GM12878 (cell line): ENCODE measurements around the gene ZNF469.

Experiments used
- BHLHE40 ChIP-seq, 2 experiments: fragments of 450-650 bp in 1 of 2; IDR thresholded peaks; 2 replicates each; pipeline ENCODE4 v1.6.1; 2011 to 2017; ENCODE audit warnings: low read depth in 2 of 2, borderline replicate concordance in 1 of 2, improper control_type of control experiment in 1 of 2, low read length in 1 of 2, mild to moderate bottlenecking in 1 of 2
- BMI1 ChIP-seq: fragments of 450-650 bp; IDR thresholded peaks from 2 replicates; pipeline ENCODE4 v1.6.1; 2016; ENCODE audit warnings: mild to moderate bottlenecking, moderate library complexity, borderline replicate concordance
- CBFB ChIP-seq: IDR thresholded peaks from 2 replicates; pipeline ENCODE4 v1.6.1; 2016; ENCODE audit warnings: antibody characterized with exemption, low read depth
- CEBPB ChIP-seq, 2 experiments: fragments of 150-350 bp in 1 of 2; IDR thresholded peaks; 2 replicates each; pipeline ENCODE4 v1.6.1; 2012 to 2014; ENCODE audit warnings: low read depth in 2 of 2, low read length in 2 of 2, borderline replicate concordance in 1 of 2, inconsistent platforms in 1 of 2
- CHD4 ChIP-seq: fragments of 200-600 bp; sonication (generic); IDR thresholded peaks from 2 replicates; pipeline ENCODE4 v1.6.1; 2016; ENCODE audit warnings: mild to moderate bottlenecking
- CTCF ChIP-seq, 3 experiments: IDR thresholded peaks in 2 of 3; conservative IDR thresholded peaks in 1 of 3; 2 replicates each; pipeline ENCODE4 v1.5.1; 2011; ENCODE audit warnings: low read depth in 3 of 3, low read length in 3 of 3, mild to moderate bottlenecking in 3 of 3, control low read depth in 2 of 3, moderate library complexity in 2 of 3, inconsistent platforms in 1 of 3, mixed read lengths in 1 of 3; ENCODE audit not compliant: control insufficient read depth in 2 of 3, insufficient read depth in 1 of 3; ENCODE audit errors: extremely low read depth in 1 of 3
- EGR1 ChIP-seq, 2 experiments: IDR thresholded peaks; 1 replicate in 1 of 2; 2 replicates in 1 of 2; pipeline ENCODE4 v1.6.1; 2011 to 2012; ENCODE audit warnings: low read depth in 2 of 2, low read length in 2 of 2, borderline replicate concordance in 1 of 2, mild to moderate bottlenecking in 1 of 2, moderate library complexity in 1 of 2
- NR2C1 ChIP-seq: fragments of 450-650 bp; IDR thresholded peaks from 2 replicates; pipeline ENCODE4 v1.6.1; 2017; ENCODE audit warnings: antibody characterized with exemption, mild to moderate bottlenecking, moderate library complexity
- RAD21 ChIP-seq: IDR thresholded peaks from 2 replicates; pipeline ENCODE4 v1.6.1; 2011; ENCODE audit warnings: mild to moderate bottlenecking, low read depth, low read length, moderate library complexity; ENCODE audit not compliant: insufficient read depth
- RFX5 ChIP-seq: IDR thresholded peaks from 2 replicates; pipeline ENCODE4 v1.6.1; 2011; ENCODE audit warnings: low read depth, low read length, improper control_type of control experiment
- SIN3A ChIP-seq: IDR thresholded peaks from 2 replicates; pipeline ENCODE4 v1.6.1; 2012; ENCODE audit warnings: low read depth, low read length, improper control_type of control experiment
- TF ChIP-seq, protein P1 (sequence below): IDR thresholded peaks from 2 replicates; pipeline ENCODE4 v1.6.1; 2011; ENCODE audit warnings: mild to moderate bottlenecking, low read depth, low read length, moderate library complexity; ENCODE audit not compliant: insufficient replicate concordance

DNA sequence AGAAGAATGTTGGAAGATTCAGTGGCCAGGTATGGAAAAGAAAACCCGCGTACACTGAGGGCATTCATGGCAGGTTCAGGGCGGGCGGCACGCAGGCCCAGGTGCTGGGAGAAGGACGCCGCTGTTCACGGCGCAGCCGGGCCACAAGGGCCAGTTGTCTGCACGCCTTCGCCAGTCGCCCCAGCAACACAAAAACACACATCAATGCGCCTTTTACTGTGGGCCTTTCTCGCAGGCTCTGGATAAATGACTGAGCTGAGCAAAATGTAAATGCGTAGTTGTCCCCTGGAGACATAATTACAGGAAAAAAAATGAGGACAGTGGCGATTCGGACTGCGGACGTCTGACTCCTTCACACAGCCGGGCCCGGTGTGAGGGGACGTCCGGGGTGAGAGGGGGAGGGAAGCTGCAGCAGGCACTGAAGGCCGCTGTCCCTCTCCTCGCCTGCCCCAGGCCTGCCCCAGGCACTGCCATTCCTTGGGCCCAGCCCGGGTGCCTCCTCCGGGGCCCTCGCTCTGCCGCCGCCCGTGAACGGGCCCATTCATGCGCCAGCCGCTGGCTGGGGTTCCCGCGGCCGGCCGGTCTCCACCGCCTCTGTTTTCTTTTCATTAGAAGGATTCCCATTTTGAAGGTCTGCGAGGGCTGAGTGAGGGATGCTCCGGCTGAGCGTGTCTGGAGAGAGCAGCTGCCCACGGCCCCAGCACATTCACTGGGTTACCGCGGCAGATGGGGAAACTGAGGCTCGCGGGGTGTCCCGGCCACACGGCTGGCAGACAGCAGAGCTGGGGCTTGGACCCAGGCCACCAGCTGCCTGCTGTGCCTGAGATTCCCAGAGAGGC, 6.5 kb upstream of the ZNF469 start:
- TF ChIP-seq, protein P1, sequence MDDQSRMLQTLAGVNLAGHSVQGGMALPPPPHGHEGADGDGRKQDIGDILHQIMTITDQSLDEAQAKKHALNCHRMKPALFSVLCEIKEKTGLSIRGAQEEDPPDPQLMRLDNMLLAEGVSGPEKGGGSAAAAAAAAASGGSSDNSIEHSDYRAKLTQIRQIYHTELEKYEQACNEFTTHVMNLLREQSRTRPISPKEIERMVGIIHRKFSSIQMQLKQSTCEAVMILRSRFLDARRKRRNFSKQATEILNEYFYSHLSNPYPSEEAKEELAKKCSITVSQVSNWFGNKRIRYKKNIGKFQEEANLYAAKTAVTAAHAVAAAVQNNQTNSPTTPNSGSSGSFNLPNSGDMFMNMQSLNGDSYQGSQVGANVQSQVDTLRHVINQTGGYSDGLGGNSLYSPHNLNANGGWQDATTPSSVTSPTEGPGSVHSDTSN = no peak
- TF ChIP-seq CBFB = no peak
- TF ChIP-seq EGR1 (IDR thresholded peaks at IDR 0.05; ENCODE audit: borderline replicate concordance in 1 of 2, low read depth in 2 of 2, low read length in 2 of 2) = no peak
- no peak for TF ChIP-seq NR2C1
- no peak for TF ChIP-seq RFX5
- TF ChIP-seq CEBPB (IDR thresholded peaks at IDR 0.05; ENCODE audit: borderline replicate concordance in 1 of 2, low read depth in 2 of 2, low read length in 2 of 2) = no peak
- no peak for TF ChIP-seq RAD21
- no peak for TF ChIP-seq CHD4
- no peak for TF ChIP-seq BMI1
- no peak for TF ChIP-seq CTCF (IDR thresholded peaks at IDR 0.05 in 2 of 3, conservative IDR thresholded peaks at IDR 0.05 in 1 of 3; ENCODE audit: control insufficient read depth in 2 of 3, extremely low read depth in 1 of 3, insufficient read depth in 1 of 3, low read depth in 3 of 3, low read length in 3 of 3)
- TF ChIP-seq SIN3A = no peak
- TF ChIP-seq BHLHE40 (IDR thresholded peaks at IDR 0.05; ENCODE audit: borderline replicate concordance in 1 of 2, low read depth in 2 of 2, low read length in 1 of 2) = no peak
